ENCODE results near the gene GALNT6.
"Not testable (repeated sequence)": the region's sequence is repeated elsewhere in the genome, so short reads cannot be mapped to it uniquely, and the experiment has no call there.

Gene GALNT6

GRCh38 chr12:51323317-51323960 is 67.8 kb downstream of the GALNT6 start:
- DNase-seq (ENCODE audit: low spot score) = no peak

- no peak for DNase-seq (ENCODE audit: low spot score)
These were observed 68.8 kb downstream of the GALNT6 start for GRCh38 chr12:51322452-51322851.

GRCh38 chr12:51321882-51322281 is 69.3 kb downstream of the GALNT6 start:
- DNase-seq (ENCODE audit: low spot score) = no peak

- DNase-seq (ENCODE audit: low spot score) = peak; percentile 33
These were observed 70.4 kb downstream of the GALNT6 start for GRCh38 chr12:51320695-51321320.

GRCh38 chr12:51320311-51320694 is 70.9 kb downstream of the GALNT6 start:
- no peak for DNase-seq (ENCODE audit: low spot score)

GRCh38 chr12:51318846-51319599 is 72.2 kb downstream of the GALNT6 start:
- no peak for DNase-seq (ENCODE audit: low spot score)

GRCh38 chr12:51318057-51318806 is 73.0 kb downstream of the GALNT6 start:
- DNase-seq (ENCODE audit: low spot score) = not testable (repeated sequence)

GRCh38 chr12:51311389-51311788 is 79.8 kb downstream of the GALNT6 start:
- DNase-seq (ENCODE audit: low spot score) = no peak

- no peak for DNase-seq (ENCODE audit: low spot score)
These were observed 83.3 kb downstream of the GALNT6 start for GRCh38 chr12:51307655-51308593.

GRCh38 chr12:51306507-51306906 is 84.7 kb downstream of the GALNT6 start:
- DNase-seq (ENCODE audit: low spot score) = no peak

All from HuH-7.5 (cell line).